Fibroblast of gingiva (primary cell): Measurements from ENCODE around the gene PHEX.
"Not testable (repeated sequence)": the region's sequence is repeated elsewhere in the genome, so short reads cannot be mapped to it uniquely, and the experiment has no call there.

Source experiments
- DNase-seq: peaks from one replicate; pipeline ENCODE4 v3.0.0-alpha.2; 2011; ENCODE audit warnings: low read depth

The PHEX gene

DNA sequence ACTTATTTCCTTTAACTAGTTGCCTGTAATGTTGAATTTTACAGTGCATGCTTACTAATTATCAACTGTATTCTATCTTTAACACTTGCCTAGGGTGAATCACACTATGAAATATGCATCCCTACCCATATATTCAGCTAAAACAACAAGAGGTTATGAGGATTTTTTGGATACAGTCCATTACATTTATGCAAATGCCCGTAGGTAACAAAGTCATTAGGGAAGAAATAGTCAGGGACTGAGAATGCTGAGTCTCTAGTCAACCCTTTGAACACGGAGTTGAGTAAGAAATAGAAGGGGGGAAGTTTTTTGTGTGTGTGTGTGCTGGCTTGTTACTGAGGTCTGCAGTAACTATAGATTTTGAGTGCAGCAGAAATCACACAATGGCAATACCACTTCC is 214.5 kb downstream of the PHEX start:
- no peak for DNase-seq

DNA sequence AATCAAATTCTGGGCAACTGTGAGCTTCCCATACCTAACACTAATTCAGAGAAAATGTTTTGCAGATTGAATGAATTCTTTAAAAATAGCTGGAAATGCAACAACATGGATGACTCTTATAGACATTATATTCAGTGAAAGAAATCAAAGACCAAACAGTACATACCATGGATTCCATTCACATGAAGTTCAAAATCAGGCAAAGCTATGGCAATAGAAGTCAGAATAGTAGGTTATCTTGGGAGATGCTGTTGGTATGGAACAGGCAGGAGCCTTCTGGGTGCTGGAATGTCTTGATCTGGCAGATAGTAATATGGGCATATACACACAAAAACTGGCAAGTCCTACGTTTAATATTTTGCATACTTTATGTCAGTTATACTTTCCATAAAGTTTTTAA is 215.0 kb downstream of the PHEX start:
- peak; percentile 2 for DNase-seq

DNA sequence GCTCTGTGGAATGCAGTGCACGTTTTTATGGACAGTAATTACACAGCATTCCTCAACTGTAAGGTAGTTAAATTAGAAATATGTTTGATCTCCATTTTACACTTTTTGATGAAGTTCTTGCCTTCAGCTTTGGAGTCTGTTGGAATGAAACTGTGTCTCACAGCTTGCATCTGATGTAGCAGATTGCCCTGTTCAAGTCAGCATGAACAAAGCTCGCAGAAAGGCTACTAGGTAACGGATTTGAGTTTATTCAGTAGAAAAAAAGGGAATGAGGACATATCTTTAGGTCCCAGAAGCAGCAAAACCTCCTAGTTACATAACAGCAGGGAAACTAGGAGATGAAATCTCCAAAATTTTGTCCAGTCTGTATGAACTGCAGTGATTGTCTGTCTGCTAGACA is 216.3 kb downstream of the PHEX start:
- no peak for DNase-seq

DNA sequence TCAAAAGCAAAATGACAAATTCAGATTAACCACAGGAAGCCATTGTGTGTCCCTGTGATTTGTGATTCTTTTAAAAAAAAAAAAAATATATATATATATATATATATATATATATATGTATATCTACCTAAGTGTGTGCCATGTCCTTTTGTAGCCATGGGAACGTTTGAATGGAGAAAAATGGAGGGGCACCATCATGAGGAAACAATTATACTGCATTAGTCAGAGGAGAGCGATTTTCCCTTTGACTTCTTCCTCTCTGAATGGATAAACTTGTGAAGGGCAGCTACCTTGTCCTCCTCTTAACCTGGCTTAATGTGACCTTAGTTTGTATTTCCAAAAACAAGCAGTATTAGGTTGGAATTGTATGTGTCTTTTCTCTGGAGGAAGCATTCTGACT is 217.2 kb downstream of the PHEX start:
- DNase-seq: no peak

DNA sequence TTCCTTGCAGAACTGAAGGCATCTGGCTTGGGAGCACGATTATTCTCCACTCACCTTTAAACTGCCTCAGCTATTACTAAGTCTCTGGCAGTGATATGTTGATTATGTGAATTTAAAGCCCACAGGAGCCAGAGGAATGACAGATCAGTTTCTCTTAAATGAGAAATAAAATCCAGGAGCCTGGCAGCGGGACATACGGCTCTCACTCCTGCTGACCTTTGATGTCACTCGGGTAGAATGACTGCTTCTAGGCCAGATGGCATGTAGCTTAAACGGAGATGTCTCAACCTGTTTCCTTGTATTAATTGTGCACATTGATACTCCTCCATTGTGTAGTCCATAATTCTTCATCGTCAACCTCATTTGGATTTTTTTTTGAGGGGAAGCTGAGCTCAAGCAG is 236.6 kb downstream of the PHEX start:
- no peak for DNase-seq

DNA sequence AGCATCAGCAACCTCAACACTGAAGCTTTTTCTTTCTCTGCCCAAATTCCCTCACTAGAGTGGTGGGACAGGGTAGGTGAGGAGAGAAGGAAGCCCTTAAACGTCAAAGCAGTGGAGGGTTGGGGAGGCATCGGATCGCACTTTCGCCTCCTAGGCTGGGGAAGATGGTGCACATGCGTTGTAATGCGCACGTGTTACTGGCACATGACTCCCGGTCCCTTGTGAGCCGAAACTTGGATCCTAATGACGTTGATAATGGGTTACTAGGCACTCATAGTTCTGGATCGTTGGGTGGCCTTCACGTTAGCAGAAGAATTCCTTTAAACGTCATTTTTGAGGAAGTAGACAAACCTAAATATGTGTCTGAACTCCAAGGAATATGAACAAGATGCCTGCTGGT is 240.5 kb downstream of the PHEX start, which contains the start of gene CBLL2:
TSS of gene CBLL2 (plus strand) at position 301 of the 400 bp plus-strand sequence. CDS start at position 380, 79 bp downstream.
- DNase-seq: no peak

DNA sequence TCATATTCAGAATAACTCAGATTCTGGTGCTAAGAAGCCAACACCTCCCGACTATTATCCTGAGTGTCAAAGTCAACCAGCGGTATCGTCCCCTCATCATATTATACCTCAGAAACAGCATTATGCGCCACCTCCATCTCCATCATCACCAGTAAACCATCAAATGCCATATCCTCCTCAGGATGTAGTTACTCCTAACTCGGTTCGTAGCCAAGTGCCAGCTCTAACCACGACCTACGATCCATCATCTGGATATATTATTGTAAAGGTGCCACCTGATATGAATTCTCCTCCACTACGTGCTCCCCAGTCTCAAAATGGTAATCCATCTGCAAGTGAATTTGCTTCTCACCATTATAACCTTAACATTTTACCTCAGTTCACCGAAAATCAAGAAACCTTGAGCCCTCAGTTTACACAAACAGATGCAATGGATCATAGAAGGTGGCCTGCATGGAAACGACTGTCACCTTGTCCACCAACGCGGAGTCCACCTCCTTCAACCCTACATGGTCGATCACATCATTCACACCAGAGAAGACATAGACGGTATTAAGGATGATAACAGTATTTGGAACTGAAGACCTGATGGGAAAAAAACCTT is 241.7 kb downstream of the PHEX start:
- no peak for DNase-seq

DNA sequence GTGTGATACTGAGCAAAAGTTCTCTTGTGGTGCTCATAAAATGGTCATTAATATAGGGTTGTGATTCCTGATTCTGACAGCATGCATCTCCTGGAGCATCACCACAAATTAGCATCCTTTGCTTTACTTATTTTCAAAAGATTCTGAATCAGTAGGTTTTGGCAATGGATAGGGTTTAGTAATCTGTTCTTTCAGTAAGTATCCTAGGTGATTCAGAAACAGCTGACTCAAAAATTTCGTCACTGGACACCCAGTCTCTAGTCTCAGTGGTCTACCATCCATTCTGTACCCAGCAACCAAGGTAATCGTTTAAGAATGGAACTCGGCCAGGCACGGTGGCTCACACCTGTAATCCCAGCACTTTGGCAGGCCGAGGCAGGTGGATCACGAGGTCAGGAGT is 244.7 kb downstream of the PHEX start:
- DNase-seq: no peak

DNA sequence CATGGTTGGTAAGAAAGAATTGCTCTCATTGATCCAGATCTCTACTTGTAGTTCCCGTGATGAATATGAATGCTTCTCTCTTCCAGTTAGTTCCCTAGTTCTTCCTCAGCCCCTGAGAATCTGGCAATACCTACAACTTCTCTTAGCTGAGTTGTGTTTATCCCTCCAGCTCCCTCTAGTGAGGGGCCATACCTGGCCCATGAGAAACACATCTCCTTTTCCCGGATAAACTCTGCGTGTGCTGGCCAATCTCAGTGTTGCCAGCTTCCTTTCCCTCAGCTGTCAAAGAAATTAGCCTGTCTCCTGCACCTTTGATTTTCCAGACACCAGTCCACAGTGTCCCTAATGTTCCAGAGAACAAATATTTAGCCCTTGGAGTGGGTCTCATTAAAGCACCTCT is 246.2 kb downstream of the PHEX start:
- no peak for DNase-seq

DNA sequence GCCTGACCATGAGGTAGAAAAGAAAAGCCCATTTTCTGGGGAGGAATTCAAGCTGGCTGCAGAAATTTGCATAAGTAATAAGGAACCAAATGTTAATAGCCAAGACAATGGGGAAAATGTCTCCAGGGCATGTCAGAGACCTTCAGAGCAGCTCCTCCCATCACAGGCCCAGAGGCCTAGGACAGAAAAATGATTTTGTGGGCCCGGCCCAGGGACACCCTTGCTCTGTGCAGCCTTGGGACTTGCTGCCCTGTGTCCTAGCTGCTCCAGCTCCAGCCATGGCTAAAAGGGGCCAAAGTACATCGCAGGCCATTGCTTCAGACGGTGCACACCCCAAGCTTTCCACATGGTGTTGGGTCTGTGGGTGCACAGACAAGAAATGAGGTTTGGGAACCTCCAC is 257.1 kb downstream of the PHEX start:
- DNase-seq: not testable (repeated sequence)

DNA sequence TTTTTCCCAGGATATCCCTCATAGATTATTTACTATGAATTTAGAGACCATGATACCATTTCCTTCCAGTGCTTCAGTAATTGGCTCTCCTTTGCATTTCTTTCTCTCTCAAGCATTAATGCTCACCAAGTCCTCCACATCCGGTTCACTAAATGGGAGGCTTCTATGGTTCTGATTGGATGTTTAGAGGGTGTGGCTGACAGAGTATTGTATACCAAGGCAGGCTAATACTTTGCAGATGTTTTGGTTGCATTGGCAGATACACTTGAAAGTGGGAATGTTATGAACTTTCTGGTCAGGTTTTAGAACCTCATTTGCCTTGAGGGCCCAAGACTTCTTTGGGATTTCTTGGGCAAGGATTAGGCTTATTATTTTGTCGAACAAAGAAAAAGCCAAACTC is 264.7 kb downstream of the PHEX start:
- peak; percentile 37 for DNase-seq

DNA sequence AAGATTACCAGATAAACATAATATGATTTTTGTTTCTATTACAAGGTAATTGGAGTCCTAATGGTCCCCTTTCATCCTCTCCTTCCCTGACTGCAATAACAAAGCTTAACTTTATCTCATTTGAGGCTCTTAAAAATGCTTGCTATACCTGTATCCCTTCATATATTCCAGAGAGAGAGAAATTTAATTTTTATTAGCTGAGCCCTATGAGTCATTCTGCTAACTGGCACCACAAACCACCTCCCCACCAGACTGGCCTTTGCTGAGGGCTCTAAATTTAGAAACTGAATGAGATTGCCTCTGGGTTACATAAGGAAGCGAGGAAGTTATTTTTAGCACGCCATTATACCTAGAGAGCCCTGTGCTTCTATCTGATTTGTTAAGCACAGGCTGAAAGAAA is 268.0 kb downstream of the PHEX start:
- DNase-seq: peak; percentile 34
